MCF 10A (cell line): ENCODE results near the gene DTD2. TPM values are rescaled to one million over a fixed set of nuclear protein-coding genes. Genes with fewer than 3 reads are reported as not detected.

Source experiments
- BruUV-seq: library from RNA; stranded (reverse); fragments of 400-500 nt; replicated peaks from 2 replicates; lab custom pipeline; 2021; lab: Mats Ljungman, UMichigan
- CTCF ChIA-PET: fragments of 300-600 bp; sonication (Branson Sonifier 250); formaldehyde crosslinking; extraction: SDS; loops from one replicate; lab custom pipeline; 2021; ENCODE audit warnings: antibody characterized with exemption, inconsistent platforms; lab: Yijun Ruan, JAX
- POLR2A ChIA-PET: fragments of 300-600, 350-650 bp; sonication (Branson Sonifier 250); formaldehyde crosslinking; extraction: SDS; loops from one replicate; lab custom pipeline; 2020; ENCODE audit warnings: antibody characterized with exemption, inconsistent platforms; lab: Yijun Ruan, JAX
- DNase-seq: peaks from one replicate; pipeline ENCODE4 v3.0.0-alpha.2; 2018; ENCODE audit not compliant: unreplicated experiment
- H3K27ac Mint-ChIP-seq: one replicate; pipeline ENCODE4 v1.8.0; 2022; ENCODE audit warnings: mild to moderate bottlenecking, low read depth, mixed read lengths; ENCODE audit not compliant: unreplicated experiment
- H3K27me3 Mint-ChIP-seq: one replicate; pipeline ENCODE4 v1.8.0; 2022; ENCODE audit warnings: mixed read lengths; ENCODE audit not compliant: insufficient read depth, unreplicated experiment
- H3K36me3 Mint-ChIP-seq: one replicate; pipeline ENCODE4 v1.8.0; 2022; ENCODE audit warnings: mild to moderate bottlenecking, moderate library complexity, mixed read lengths; ENCODE audit not compliant: insufficient read depth, unreplicated experiment
- H3K4me1 Mint-ChIP-seq: one replicate; pipeline ENCODE4 v1.8.0; 2022; ENCODE audit warnings: mixed read lengths; ENCODE audit not compliant: insufficient read depth, unreplicated experiment
- H3K4me3 Mint-ChIP-seq: one replicate; pipeline ENCODE4 v1.8.0; 2022; ENCODE audit warnings: mild to moderate bottlenecking, moderate library complexity, mixed read lengths; ENCODE audit not compliant: unreplicated experiment
- H3K9me3 Mint-ChIP-seq: one replicate; pipeline ENCODE4 v1.8.0; 2022; ENCODE audit warnings: mixed read lengths; ENCODE audit not compliant: unreplicated experiment
- intact Hi-C: fragments of 100-400 bp; cut with micrococcal nuclease; formaldehyde crosslinking; loops from 2 replicates; pipeline ENCODE4 v1.14.1; 2022
- total RNA-seq: library from RNA; stranded (reverse); gene quantifications from 2 replicates; pipeline ENCODE4 v1.2.3, GENCODE V29; 2022
- TF ChIP-seq, protein P1 (sequence below): fragments of 200-600 bp; IDR thresholded peaks from one replicate; pipeline ENCODE4 v1.8.0; 2022; ENCODE audit warnings: antibody characterized with exemption, mild to moderate bottlenecking; ENCODE audit not compliant: unreplicated experiment

Gene DTD2
- total RNA-seq, 1 experiment from 2014 or later = 24.4 TPM

DNA sequence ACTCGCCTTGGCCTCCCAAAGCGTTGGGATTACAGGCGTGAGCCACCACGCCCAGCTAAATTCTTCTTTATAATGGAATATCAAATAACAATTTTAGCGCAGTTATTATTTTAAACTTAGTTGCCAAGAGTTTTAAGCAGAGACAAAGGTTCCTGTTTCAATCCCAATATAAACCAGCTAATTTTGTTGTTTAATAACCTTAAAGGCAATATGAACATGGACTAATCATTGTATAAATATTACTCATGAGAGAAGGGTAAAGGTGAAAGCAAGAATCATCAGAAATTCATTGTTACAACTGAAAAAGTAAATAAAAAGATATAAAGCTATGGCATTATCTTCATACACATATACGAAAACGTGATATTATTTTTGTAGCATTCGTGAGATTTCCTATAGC, 8.2 kb downstream of the DTD2 start:
- ChIA-PET CTCF (interaction anchor here (0.7 to 2.8 kb wide), 13 partner anchors 12 to 806 kb away, joined by 3 to 11 read pairs (median 4); partner anchors contain the start of gene HEATR5A), POLR2A (interaction anchor here (0.7 to 3.0 kb wide), 3 partner anchors 9 to 29 kb away, joined by 3 to 29 read pairs (median 10); partner anchors contain the start of genes DTD2 and HEATR5A)
- no peak for DNase-seq
- TF ChIP-seq, protein P1, sequence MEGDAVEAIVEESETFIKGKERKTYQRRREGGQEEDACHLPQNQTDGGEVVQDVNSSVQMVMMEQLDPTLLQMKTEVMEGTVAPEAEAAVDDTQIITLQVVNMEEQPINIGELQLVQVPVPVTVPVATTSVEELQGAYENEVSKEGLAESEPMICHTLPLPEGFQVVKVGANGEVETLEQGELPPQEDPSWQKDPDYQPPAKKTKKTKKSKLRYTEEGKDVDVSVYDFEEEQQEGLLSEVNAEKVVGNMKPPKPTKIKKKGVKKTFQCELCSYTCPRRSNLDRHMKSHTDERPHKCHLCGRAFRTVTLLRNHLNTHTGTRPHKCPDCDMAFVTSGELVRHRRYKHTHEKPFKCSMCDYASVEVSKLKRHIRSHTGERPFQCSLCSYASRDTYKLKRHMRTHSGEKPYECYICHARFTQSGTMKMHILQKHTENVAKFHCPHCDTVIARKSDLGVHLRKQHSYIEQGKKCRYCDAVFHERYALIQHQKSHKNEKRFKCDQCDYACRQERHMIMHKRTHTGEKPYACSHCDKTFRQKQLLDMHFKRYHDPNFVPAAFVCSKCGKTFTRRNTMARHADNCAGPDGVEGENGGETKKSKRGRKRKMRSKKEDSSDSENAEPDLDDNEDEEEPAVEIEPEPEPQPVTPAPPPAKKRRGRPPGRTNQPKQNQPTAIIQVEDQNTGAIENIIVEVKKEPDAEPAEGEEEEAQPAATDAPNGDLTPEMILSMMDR = no peak
- no peaks in the 10 kb centered on the region for H3K9me3 Mint-ChIP-seq
- peaks cover 62% of the 10 kb centered on the region for H3K36me3 Mint-ChIP-seq
- BruUV-seq = no TSS peak
- no peaks in the 10 kb centered on the region for H3K4me1 Mint-ChIP-seq
- H3K27me3 Mint-ChIP-seq = no peaks in the 10 kb centered on the region
- intact Hi-C loops = loop anchor here (2.0 kb wide), 1 partner anchor 242 kb away; the partner anchor contains the start of gene HECTD1
- no peak overlapping the region for H3K27ac Mint-ChIP-seq
- no peak overlapping the region for H3K4me3 Mint-ChIP-seq

DNA sequence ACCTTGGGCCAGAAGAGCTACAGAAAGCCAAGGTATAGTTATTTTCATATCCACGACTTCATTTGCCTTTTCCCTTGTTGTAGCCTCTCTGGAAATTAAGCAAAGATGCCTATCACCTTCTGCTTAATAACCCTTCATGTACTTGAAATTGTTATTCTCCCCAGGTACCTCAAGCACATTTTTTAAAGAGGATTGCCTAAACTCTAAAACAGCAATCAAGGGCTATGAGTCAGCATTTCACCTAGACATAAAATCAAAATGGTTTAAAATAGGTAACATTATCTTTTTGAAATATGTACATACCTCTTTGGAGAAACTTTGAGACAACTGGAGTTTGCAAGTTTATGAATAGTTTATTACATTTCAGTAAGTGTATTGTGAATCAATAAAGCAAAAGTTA, 11.6 kb downstream of the DTD2 start:
- POLR2A ChIA-PET = interaction anchor here (1.0 to 1.7 kb wide), 2 partner anchors 10 to 26 kb away, joined by 4 to 7 read pairs; partner anchors contain the start of gene HEATR5A
- intact Hi-C loops = no loop called here

DNA sequence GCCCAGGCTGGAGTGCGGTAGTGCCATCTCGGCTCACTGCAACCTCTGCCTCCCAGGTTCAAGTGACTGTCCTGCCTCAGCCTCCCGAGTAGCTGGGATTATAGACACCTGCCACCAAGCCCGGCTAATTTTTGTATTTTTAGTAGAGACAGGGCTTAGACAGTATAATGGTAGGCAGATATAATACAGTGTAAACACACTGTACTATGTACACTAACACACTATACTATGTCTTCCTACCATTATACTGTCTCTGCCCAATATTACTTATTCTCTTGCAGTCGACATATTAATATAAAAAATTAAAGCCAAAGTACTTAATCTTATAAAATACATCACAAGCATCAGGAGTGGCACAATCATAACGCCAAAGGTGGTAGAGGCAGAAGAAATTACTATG, 15.0 kb downstream of the DTD2 start:
- TF ChIP-seq, protein P1 = no peak
- no TSS peak for BruUV-seq
- H3K4me1 Mint-ChIP-seq = peaks cover 5% of the 10 kb centered on the region
- H3K9me3 Mint-ChIP-seq = no peaks in the 10 kb centered on the region
- no peak for DNase-seq
- ChIA-PET POLR2A (interaction anchor here (0.6 to 1.4 kb wide), 3 partner anchors 20 to 418 kb away, joined by 3 to 11 read pairs (median 3); partner anchors contain the start of gene HEATR5A), CTCF (no interaction called here)
- H3K4me3 Mint-ChIP-seq = no peak overlapping the region
- H3K27me3 Mint-ChIP-seq = no peaks in the 10 kb centered on the region
- intact Hi-C loops = no loop called here
- H3K36me3 Mint-ChIP-seq = peaks cover 16% of the 10 kb centered on the region
- H3K27ac Mint-ChIP-seq = no peak overlapping the region

More for the DNA sequence above, 11.6 kb downstream of the DTD2 start:
- peaks cover 5% of the 10 kb centered on the region for H3K4me1 Mint-ChIP-seq
- no TSS peak for BruUV-seq
- TF ChIP-seq, protein P1 = no peak
- H3K27me3 Mint-ChIP-seq = no peaks in the 10 kb centered on the region
- no peaks in the 10 kb centered on the region for H3K9me3 Mint-ChIP-seq
- H3K4me3 Mint-ChIP-seq = no peak overlapping the region
- peak overlapping the region; percentile 8 for H3K27ac Mint-ChIP-seq
- H3K36me3 Mint-ChIP-seq = peaks cover 48% of the 10 kb centered on the region
- DNase-seq = no peak
- CTCF ChIA-PET = interaction anchor here (0.6 to 0.7 kb wide), 2 partner anchors 29 to 332 kb away, joined by 3 read pairs; no protein-coding TSS in a partner anchor

DNA sequence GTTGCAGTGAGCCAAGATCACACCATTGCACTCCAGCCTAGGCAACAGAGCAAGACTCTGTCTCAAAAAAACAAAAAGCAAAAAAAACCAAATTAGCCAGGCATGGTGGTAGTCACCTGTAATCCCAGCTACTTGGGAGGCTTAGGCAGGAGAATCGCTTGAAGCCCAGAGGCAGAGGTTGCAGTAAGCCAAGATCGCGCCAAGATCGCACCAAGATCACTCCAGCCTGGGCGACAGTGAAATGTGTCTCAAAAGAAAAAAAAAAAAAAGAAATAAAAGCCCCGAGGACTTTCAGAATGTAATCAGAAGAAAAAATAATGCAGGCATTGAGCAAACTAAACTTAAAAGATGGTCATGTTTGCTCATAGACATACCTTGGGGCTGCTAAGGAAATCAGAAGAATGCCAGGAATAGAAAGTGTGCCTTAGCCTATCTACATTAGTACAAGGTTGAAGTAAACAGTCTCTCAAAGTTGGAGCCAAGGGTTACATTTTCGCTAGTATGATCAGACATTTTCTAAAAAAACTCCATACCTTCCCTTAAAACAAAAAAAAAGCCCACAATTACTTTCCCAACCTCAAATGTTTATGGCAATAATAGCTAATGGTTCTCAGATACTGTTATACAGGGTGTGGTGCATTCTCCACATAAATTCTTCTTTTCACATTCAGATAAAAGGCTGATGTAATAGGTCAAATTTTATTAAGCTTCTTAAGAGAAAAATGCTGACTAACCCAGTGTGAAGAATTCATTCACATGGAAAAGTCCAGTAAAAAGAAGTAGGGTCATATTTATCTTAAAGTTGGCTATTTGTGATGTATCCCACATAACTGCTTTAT, 15.8 kb downstream of the DTD2 start:
- no TSS peak for BruUV-seq
- Mint-ChIP-seq H3K4me1 (peaks cover 5% of the 10 kb centered on the region), H3K27me3 (no peaks in the 10 kb centered on the region), H3K9me3 (no peaks in the 10 kb centered on the region), H3K4me3 (no peak overlapping the region), H3K36me3 (peaks cover 16% of the 10 kb centered on the region), H3K27ac (peak overlapping the region; percentile 46)
- TF ChIP-seq, protein P1 = no peak
- CTCF ChIA-PET = interaction anchor here (0.7 kb wide), 1 partner anchor 1088 kb away, joined by 3 read pairs; no protein-coding TSS in a partner anchor
- intact Hi-C loops = no loop called here
- POLR2A ChIA-PET = interaction anchor here (0.6 to 1.4 kb wide), 3 partner anchors 21 to 417 kb away, joined by 3 to 11 read pairs (median 3); partner anchors contain the start of gene HEATR5A
- no peak for DNase-seq
